22Rv1 (cell line): ENCODE results near the gene ATXN2L.
A peak's percentile ranks its signal among the peaks of the same experiment; 100 is the strongest.
"Not testable (repeated sequence)": the region's sequence is repeated elsewhere in the genome, so short reads cannot be mapped to it uniquely, and the experiment has no call there.

Experiments used
- H3K27ac ChIP-seq: fragments of 450-650 bp; 2 replicates; pipeline ENCODE4 v1.5.1; 2017
- CTCF ChIP-seq: fragments of 450-650 bp; IDR thresholded peaks from 2 replicates; pipeline ENCODE4 v1.5.1; 2017; ENCODE audit warnings: mild to moderate bottlenecking
- ZFX ChIP-seq: fragments of 450-650 bp; IDR thresholded peaks from 2 replicates; pipeline ENCODE4 v1.6.1; 2017; ENCODE audit warnings: antibody characterized with exemption, borderline replicate concordance

ATXN2L gene

GRCh38 chr16:28880589-28880915 lies 57.8 kb downstream of the ATXN2L start:
- peak overlapping the region; percentile 66 for H3K27ac ChIP-seq
- TF ChIP-seq CTCF, result no peak

GRCh38 chr16:28880955-28881354 lies 58.2 kb downstream of the ATXN2L start:
- TF ChIP-seq CTCF (no peak), ZFX (no peak)
- no peak overlapping the region for H3K27ac ChIP-seq

- not testable (repeated sequence) for H3K27ac ChIP-seq
These were observed 58.8 kb downstream of the ATXN2L start for GRCh38 chr16:28881565-28881964.

GRCh38 chr16:28882551-28883160 lies 59.9 kb downstream of the ATXN2L start:
- TF ChIP-seq CTCF (no peak), ZFX (no peak)
- H3K27ac ChIP-seq, result no peak overlapping the region

- TF ChIP-seq CTCF (no peak), ZFX (no peak)
These were observed 60.6 kb downstream of the ATXN2L start for GRCh38 chr16:28883221-28883996.

GRCh38 chr16:28884045-28884444 lies 61.2 kb downstream of the ATXN2L start:
- TF ChIP-seq ZFX (no peak), CTCF (no peak)
- no peak overlapping the region for H3K27ac ChIP-seq

More at GRCh38 chr16:28883221-28883996, 60.6 kb downstream of the ATXN2L start:
- no peak overlapping the region for H3K27ac ChIP-seq
